OCI-LY7 (cell line): ENCODE measurements around the gene TMPO. TPM values are rescaled to one million over a fixed set of nuclear protein-coding genes. Genes with fewer than 3 reads are reported as not detected.
A peak's percentile ranks its signal among the peaks of the same experiment; 100 is the strongest.

Experiments
- Bru-seq: library from RNA; stranded (reverse); fragments of 400-500 nt; gene quantifications from one replicate; lab custom pipeline; 2021; lab: Mats Ljungman, UMichigan
- BruChase-seq, 2 experiments: library from RNA; stranded (reverse); fragments of 400-500 nt; gene quantifications; one replicate each; lab custom pipeline; 2021; lab: Mats Ljungman, UMichigan
- BruUV-seq: library from RNA; stranded (reverse); fragments of 400-500 nt; replicated peaks from 2 replicates; lab custom pipeline; 2021; lab: Mats Ljungman, UMichigan
- CTCF ChIA-PET: fragments of 300-600 bp; sonication (Branson Sonifier 250); formaldehyde crosslinking; loops from one replicate; lab custom pipeline; 2022; ENCODE audit warnings: antibody characterized with exemption; ENCODE audit not compliant: unreplicated experiment; lab: Charles Lee
- POLR2A ChIA-PET: fragments of 300-600 bp; sonication (Branson Sonifier 250); formaldehyde crosslinking; loops from one replicate; lab custom pipeline; 2022; ENCODE audit warnings: antibody characterized with exemption; lab: Charles Lee
- DNase-seq: peaks from one replicate; pipeline ENCODE4 v3.0.0-alpha.2; 2015; ENCODE audit warnings: low spot score
- H2AFZ ChIP-seq: fragments of 200-600 bp; sonication (generic), shearing (Covaris generic); 2 replicates; pipeline ENCODE4 v1.6.1; 2014; ENCODE audit warnings: mild to moderate bottlenecking, antibody characterized with exemption, low read length, moderate library complexity
- H3K27ac ChIP-seq: fragments of 200-600 bp; sonication (generic); 2 replicates; pipeline ENCODE4 v1.5.1; 2014; ENCODE audit warnings: mixed run types, low read depth, mild to moderate bottlenecking, moderate library complexity, low read length, inconsistent platforms; ENCODE audit not compliant: poor library complexity, severe bottlenecking
- H3K36me3 ChIP-seq: fragments of 200-600 bp; sonication (generic); 2 replicates; pipeline ENCODE4 v1.6.1; 2014; ENCODE audit warnings: mild to moderate bottlenecking, antibody characterized with exemption, low read length, moderate library complexity, mixed read lengths; ENCODE audit not compliant: insufficient read depth
- H3K4me1 ChIP-seq: fragments of 200-600 bp; sonication (generic); 2 replicates; pipeline ENCODE4 v1.5.1; 2014; ENCODE audit warnings: mild to moderate bottlenecking, low read length; ENCODE audit not compliant: insufficient read depth, poor library complexity, severe bottlenecking
- H3K4me2 ChIP-seq: fragments of 200-600 bp; sonication (generic); 2 replicates; pipeline ENCODE4 v1.6.1; 2014; ENCODE audit warnings: mild to moderate bottlenecking, low read length
- H3K4me3 ChIP-seq: fragments of 200-600 bp; sonication (generic); 2 replicates; pipeline ENCODE4 v1.5.1; 2014; ENCODE audit warnings: mild to moderate bottlenecking, low read depth, low read length; ENCODE audit not compliant: poor library complexity, severe bottlenecking
- H3K79me2 ChIP-seq: fragments of 200-600 bp; sonication (generic); 2 replicates; pipeline ENCODE4 v1.6.1; 2016; ENCODE audit warnings: low read depth, mild to moderate bottlenecking, low read length, moderate library complexity, mixed read lengths; ENCODE audit not compliant: insufficient read depth
- H3K9me2 ChIP-seq: fragments of 200-600 bp; sonication (generic); 2 replicates; pipeline ENCODE4 v1.6.1; 2016; ENCODE audit warnings: mild to moderate bottlenecking, low read length, mixed read lengths; ENCODE audit not compliant: insufficient read depth
- H3K9me3 ChIP-seq: fragments of 200-600 bp; sonication (generic); 2 replicates; pipeline ENCODE4 v1.6.1; 2014; ENCODE audit warnings: mild to moderate bottlenecking, mixed run types, low read length, mixed read lengths
- H4K20me1 ChIP-seq: fragments of 200-600 bp; sonication (generic); 2 replicates; pipeline ENCODE4 v1.6.1; 2014; ENCODE audit warnings: mild to moderate bottlenecking, antibody characterized with exemption, low read length, moderate library complexity, mixed read lengths; ENCODE audit not compliant: insufficient read depth
- EZH2phosphoT487 ChIP-seq: fragments of 200-600 bp; sonication (generic); IDR thresholded peaks from 2 replicates; pipeline ENCODE4 v1.6.1; 2018; ENCODE audit warnings: low read depth, borderline replicate concordance, mild to moderate bottlenecking, mixed run types, antibody characterized with exemption, low read length, moderate library complexity, mixed read lengths
- intact Hi-C: fragments of 100-400 bp; cut with micrococcal nuclease; formaldehyde crosslinking; loops from one replicate; pipeline ENCODE4 v1.10.0; 2022; ENCODE audit not compliant: unreplicated experiment
- long read RNA-seq: library from polyadenylated mRNA; stranded (forward); transcript quantifications from one replicate; pipeline ENCODE4 v2.0.0, GENCODE V29; 2022
- total RNA-seq, 2 experiments: library from RNA; depleted of rRNA in 1 of 2; stranded (reverse); fragments of >200 nt in 1 of 2; shearing (Covaris generic) in 1 of 2; gene quantifications; 2 replicates each; pipeline ENCODE4 v1.2.3, GENCODE V29; 2014 to 2022
- TF ChIP-seq, protein P1 (sequence below): fragments of 200-600 bp; sonication (generic); conservative IDR thresholded peaks from 2 replicates; pipeline ENCODE4 v1.5.1; 2014; ENCODE audit warnings: mild to moderate bottlenecking, antibody characterized with exemption, low read length, moderate library complexity, mixed read lengths

The TMPO gene, protein sequence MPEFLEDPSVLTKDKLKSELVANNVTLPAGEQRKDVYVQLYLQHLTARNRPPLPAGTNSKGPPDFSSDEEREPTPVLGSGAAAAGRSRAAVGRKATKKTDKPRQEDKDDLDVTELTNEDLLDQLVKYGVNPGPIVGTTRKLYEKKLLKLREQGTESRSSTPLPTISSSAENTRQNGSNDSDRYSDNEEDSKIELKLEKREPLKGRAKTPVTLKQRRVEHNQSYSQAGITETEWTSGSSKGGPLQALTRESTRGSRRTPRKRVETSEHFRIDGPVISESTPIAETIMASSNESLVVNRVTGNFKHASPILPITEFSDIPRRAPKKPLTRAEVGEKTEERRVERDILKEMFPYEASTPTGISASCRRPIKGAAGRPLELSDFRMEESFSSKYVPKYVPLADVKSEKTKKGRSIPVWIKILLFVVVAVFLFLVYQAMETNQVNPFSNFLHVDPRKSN
- total RNA-seq (2014; rRNA removed; shearing (Covaris generic)) (377 and 402 TPM in 2 replicates), total RNA-seq (2022) (389 and 436 TPM in 2 replicates), Bru-seq, nascent RNA (percentile 99 among the genes with signal in this experiment), BruChase-seq, experiment 1, labeled RNA remaining after a 6-hour chase (percentile 99 among the genes with signal in this experiment), BruChase-seq, experiment 2, labeled RNA remaining after a 2-hour chase (percentile 99 among the genes with signal in this experiment)
- long read RNA-seq, full-length matches to known transcripts: 245 of 300 reads
- long read RNA-seq, partial matches to known transcripts: 11 of 300 reads
- long read RNA-seq, other reads (novel, unspliced or antisense): 44 of 300 reads

DNA sequence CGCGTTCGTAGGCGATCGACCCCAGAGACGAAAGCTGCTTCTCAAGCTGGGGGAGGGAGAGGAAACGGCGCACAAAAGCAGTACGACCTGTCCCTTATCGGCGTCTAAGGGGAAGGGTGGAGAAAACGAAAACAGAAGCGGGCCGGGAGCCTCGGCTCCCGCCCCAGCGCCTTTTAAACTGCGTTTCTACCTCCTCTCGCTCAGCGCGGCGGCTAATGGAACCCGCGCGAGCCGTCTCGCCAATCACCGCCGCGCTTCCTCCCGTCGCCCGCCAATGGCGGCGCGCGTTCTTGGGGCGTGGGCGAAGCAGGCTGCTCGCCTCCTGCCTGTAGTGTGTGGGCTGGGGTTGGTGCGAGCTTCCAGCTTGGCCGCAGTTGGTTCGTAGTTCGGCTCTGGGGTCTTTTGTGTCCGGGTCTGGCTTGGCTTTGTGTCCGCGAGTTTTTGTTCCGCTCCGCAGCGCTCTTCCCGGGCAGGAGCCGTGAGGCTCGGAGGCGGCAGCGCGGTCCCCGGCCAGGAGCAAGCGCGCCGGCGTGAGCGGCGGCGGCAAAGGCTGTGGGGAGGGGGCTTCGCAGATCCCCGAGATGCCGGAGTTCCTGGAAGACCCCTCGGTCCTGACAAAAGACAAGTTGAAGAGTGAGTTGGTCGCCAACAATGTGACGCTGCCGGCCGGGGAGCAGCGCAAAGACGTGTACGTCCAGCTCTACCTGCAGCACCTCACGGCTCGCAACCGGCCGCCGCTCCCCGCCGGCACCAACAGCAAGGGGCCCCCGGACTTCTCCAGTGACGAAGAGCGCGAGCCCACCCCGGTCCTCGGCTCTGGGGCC lies at the start of gene TMPO:
TMPO (plus strand) TSS at position 304 of the 824 bp plus-strand sequence; CDS start at position 582, 278 bp downstream.
- peak within 1 kb of the TSS; percentile 23; the same call in 1 of the 2 replicates for H2AFZ ChIP-seq
- H3K36me3 ChIP-seq: peaks cover 69% of the 10 kb centered on the region
- peaks cover 13% of the 10 kb centered on the region; the same call in 1 of the 2 replicates for H4K20me1 ChIP-seq
- H3K4me3 ChIP-seq: peak within 1 kb of the TSS; percentile 77
- H3K79me2 ChIP-seq: peaks cover 67% of the 10 kb centered on the region
- no TSS peak for BruUV-seq
- H3K4me1 ChIP-seq: peaks cover 29% of the 10 kb centered on the region
- peak within 1 kb of the TSS; percentile 93 for H3K4me2 ChIP-seq
- intact Hi-C loops: loop anchor here (1.0 to 10.0 kb wide), 7 partner anchors 11 to 1089 kb away; partner anchors contain the start of genes APAF1 and IKBIP
- H3K9me3 ChIP-seq: no peaks in the 10 kb centered on the region
- H3K9me2 ChIP-seq: no peaks in the 10 kb centered on the region
- peak; percentile 96 for DNase-seq
- CTCF ChIA-PET: interaction anchor here (0.6 kb wide), 1 partner anchor 24 kb away, joined by 5 read pairs; no protein-coding TSS in a partner anchor
- no peak for TF ChIP-seq EZH2phosphoT487
- TF ChIP-seq, protein P1, sequence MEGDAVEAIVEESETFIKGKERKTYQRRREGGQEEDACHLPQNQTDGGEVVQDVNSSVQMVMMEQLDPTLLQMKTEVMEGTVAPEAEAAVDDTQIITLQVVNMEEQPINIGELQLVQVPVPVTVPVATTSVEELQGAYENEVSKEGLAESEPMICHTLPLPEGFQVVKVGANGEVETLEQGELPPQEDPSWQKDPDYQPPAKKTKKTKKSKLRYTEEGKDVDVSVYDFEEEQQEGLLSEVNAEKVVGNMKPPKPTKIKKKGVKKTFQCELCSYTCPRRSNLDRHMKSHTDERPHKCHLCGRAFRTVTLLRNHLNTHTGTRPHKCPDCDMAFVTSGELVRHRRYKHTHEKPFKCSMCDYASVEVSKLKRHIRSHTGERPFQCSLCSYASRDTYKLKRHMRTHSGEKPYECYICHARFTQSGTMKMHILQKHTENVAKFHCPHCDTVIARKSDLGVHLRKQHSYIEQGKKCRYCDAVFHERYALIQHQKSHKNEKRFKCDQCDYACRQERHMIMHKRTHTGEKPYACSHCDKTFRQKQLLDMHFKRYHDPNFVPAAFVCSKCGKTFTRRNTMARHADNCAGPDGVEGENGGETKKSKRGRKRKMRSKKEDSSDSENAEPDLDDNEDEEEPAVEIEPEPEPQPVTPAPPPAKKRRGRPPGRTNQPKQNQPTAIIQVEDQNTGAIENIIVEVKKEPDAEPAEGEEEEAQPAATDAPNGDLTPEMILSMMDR: no peak
- POLR2A ChIA-PET: interaction anchor here (0.7 to 5.6 kb wide), 6 partner anchors 10 to 1959 kb away, joined by 3 to 64 read pairs (median 3); no protein-coding TSS in a partner anchor
- H3K27ac ChIP-seq: peak within 1 kb of the TSS; percentile 99

DNA sequence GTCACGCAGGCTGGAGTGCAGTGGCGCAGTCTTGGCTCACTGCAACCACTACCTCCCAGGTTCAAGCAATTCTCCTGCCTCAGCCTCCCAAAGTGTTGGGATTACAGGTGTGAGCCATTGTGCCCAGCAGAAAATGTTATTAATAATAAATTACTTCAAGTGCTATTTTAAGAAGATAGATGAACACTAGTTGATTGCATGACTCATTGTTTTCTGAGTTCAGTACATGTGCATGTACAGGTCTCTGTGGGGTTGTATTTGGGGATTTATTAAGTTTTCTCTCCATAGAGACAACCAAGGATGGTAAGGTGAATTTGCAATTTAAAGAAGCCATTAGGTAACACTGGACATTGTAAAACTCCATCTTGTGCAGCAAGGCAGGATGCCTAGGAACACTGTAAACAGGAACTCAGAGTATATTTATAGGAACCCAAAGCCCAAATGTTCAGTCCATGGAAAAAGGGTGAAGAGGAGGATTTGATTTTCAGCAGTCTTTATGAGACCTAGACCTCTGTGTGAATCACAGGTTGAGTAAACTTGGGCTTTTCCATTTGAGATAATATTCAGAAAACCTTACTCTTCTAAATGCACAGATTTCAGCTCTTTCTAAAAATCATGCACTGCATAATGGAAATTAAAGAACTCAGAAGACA lies 49.3 kb upstream of the TMPO start:
- ChIA-PET CTCF (no interaction called here), POLR2A (no interaction called here)
- intact Hi-C loops: no loop called here
- H3K4me1 ChIP-seq: no peaks in the 10 kb centered on the region
- H3K9me3 ChIP-seq: no peaks in the 10 kb centered on the region
- H3K4me3 ChIP-seq: no peak overlapping the region
- no peak overlapping the region for H3K4me2 ChIP-seq
- no peaks in the 10 kb centered on the region for H3K79me2 ChIP-seq
- BruUV-seq: no TSS peak
- DNase-seq: no peak
- TF ChIP-seq, protein P1: no peak
- no peak for TF ChIP-seq EZH2phosphoT487
- H2AFZ ChIP-seq: no peak overlapping the region
- H3K27ac ChIP-seq: no peak overlapping the region
- no peaks in the 10 kb centered on the region for H4K20me1 ChIP-seq
- no peaks in the 10 kb centered on the region for H3K36me3 ChIP-seq
- H3K9me2 ChIP-seq: no peaks in the 10 kb centered on the region
